Measurements from ENCODE around the gene CASZ1.

Gene CASZ1

DNA sequence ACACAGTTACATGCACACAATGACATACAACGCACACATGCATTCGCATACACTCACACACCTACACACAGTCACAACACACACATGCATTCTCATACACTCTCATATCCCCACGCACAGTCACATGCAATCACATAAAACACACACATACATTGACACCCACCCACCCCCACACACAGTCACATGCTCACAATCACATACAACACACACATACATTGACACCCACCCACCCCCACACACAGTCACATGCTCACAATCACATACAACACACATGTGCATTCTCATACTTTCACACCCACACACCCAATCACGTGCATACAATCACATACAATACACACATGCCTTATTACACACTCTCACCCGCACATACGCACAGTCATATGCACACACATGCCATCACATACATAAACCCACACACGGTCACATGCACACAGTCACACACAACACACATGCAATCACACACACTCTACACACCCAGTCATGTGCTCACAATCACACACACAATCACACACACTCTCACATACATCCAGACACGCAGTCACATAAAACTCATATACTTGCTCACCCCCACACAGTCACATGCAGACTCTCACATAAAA, 134.3 kb downstream of the CASZ1 start:
- H3K4me3 ChIP-seq (ENCODE audit: low read depth, low read length), result no peak overlapping the region

- H3K4me3 ChIP-seq (ENCODE audit: low read depth, low read length), result no peak overlapping the region
These were observed 135.0 kb downstream of the CASZ1 start for GRCh38 chr1:10661453-10661852.

DNA sequence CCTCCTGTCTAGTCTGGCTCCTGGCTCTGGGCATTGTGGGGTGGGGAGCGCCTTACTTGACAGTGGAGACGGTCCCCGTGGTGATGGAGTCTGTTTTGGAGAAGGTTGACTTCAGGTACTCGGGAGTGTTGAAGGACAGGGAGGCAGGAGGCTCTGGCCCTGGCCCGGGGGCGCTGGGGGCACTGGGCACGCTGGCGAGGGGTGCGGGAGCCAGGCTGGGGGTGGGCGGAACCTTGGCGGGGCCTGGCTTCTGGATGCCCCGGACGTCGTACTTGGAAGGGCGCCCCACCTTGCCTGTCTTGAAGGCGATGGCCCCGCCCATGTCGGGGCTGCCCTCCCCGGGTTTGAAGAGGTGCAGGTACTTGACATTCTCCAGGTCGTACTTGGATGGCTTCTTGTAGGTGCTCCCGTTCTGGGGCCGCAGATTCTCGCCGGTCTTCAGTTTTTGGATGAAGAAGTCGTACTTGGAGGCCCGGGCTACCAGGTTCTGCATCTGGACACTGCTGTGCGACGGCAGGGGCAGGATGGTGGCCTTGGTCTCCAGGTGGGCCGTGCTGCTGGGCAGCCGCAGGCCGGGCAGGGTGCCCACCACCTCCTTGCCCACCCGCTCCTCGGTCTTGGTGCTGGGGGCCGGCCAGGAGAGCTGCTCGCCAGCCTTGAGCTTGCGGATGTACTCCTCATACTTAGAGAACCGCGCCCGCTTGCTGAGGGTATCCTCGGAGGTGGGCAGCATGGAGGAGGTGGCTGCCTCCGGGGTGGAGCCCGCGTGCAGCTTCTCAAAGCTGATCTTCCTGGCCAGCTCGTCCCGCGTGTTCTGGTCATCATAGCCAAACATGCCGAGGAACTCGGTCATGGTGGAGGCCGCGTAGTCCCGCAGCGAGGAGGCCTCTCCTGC, 136.6 kb downstream of the CASZ1 start:
- no peak overlapping the region for H3K4me3 ChIP-seq (ENCODE audit: low read depth, low read length)

DNA sequence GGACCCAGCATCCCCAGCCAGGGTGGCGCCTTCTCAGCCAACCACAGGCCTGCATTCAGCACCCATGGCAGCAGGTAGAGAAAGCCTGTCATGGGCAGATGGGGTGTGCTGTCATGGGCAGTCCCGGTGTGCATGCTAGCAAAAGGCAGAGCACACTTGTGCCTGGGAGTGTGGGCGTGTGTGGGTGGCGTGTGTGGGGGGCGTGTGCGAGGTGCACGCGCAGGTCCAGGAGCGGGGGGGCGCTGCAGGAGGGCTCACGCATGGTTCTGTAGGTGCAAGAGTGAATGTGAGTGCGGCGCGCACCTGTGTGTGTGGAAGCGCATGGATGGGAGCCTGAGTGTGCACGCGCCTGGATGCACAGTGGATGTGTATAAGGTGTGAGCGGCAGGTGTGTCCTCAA, 137.2 kb downstream of the CASZ1 start:
- H3K4me3 ChIP-seq (ENCODE audit: low read depth, low read length), result no peak overlapping the region

DNA sequence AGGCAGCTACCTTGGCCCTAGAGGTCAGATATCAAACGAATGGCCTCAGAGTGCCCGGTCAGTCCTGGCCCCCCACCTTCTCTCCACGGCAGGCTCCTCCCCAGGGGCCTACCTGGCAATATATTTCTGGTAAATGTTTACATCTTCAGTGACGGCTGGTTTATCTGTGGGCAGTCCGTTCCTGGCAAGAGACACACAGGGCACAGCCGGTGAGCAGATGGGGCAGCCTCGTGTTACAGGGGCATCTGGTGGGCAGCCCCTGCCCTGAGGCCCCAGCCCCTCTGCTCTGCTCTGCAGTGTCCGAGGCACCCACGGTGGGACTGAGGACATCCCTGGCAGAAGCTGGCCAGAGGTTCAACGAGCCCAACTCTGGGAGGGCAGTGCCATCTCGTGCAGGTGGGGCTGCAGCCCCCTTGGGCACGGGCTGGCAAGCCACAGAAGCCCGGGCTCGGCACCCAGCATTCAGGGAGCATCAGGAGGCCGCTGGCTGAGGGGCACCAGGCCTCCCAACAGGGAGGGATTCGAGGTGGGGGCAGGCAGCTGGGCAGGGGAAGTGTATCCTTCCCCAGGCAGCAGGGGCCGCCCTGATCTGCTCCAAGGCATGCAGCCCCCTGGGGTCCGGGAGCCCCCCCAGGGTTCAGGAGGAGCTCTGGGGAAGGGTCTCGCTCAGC, 137.9 kb downstream of the CASZ1 start:
- H3K4me3 ChIP-seq (ENCODE audit: low read depth, low read length), result no peak overlapping the region

DNA sequence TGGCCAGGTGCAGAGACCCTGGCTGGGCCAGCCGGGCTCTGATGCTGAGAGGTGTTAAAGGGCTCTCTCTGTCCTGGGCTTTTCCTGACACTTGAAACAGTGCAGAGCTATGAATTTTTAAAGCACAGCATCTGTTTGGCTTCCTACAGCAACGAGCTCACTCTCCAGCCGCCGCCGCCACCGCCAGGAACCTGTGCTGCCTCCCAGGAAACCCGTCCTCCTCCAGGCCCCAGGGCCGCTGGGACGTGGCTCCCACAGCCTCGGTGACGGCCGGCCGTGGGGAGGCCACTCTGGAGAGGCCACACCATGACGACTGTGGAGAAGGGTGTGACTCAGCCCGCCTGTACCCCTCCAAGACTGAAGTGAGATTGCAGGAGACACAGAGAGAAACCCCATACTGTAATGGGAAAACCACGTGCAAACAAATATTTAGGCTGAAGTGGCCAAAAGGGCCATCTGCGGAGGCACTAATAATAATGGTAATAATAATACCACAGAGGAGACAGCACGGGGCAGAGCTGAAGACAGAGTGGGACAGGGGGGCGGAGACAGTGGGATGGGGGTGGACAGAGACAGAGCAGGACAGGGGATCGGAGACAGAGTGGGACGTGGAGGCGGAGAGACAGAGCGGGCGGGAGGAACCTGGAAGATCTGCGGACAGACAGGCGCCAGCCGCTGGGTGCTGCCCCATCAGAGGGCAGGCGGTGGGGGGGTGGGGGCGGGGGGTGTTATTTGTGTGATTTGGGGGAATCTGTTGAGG, 139.2 kb downstream of the CASZ1 start:
- H3K4me3 ChIP-seq (ENCODE audit: low read depth, low read length), result no peak overlapping the region

DNA sequence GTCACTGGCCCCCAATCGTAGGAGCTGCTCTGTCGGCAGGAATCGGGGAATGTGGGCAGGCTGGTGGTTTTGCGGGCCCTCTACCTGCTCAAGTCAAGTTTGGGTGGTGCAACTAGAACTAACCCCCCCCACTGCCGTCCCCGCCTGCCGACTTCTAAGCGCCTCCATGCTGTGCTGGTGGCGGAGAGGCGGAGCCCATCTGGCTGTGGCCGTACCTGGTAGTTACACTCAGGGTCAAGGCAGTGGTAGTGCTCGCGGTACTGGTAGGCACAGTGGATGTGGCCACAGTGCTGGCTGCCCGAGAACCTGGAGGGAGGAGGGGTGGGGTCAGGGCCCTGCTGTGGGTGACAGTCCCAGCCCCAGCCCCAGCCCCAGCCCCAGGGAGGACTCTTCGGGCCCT, 140.0 kb downstream of the CASZ1 start:
- no peak overlapping the region for H3K4me3 ChIP-seq (ENCODE audit: low read depth, low read length)

DNA sequence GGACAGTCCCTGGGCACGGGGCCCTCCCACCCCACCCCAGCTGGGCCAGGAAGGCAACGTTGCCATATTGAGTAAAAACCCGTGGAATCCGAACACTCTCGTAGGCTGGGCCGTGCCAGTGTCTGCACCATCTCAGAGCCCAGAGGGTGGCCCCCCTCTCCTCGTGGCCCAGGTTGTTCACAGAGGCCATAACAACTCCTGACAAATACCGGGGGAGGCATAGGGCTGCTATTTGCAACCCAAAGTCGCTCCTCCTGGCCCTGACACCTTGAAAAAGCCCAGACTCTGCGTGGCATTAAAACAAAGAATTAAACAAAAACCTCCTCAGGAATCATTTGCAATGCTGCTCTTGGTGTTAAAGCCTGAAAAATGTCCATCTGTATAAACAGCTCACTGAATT, 141.4 kb downstream of the CASZ1 start:
- no peak overlapping the region for H3K4me3 ChIP-seq (ENCODE audit: low read depth, low read length)

GRCh38 chr1:10653370-10654125, 142.9 kb downstream of the CASZ1 start:
- H3K4me3 ChIP-seq (ENCODE audit: low read depth, low read length), result no peak overlapping the region

GRCh38 chr1:10652626-10653025, 143.8 kb downstream of the CASZ1 start:
- H3K4me3 ChIP-seq (ENCODE audit: low read depth, low read length), result no peak overlapping the region

GRCh38 chr1:10651793-10652192, 144.7 kb downstream of the CASZ1 start:
- no peak overlapping the region for H3K4me3 ChIP-seq (ENCODE audit: low read depth, low read length)

GRCh38 chr1:10651389-10651766, 145.1 kb downstream of the CASZ1 start:
- H3K4me3 ChIP-seq (ENCODE audit: low read depth, low read length), result no peak overlapping the region

DNA sequence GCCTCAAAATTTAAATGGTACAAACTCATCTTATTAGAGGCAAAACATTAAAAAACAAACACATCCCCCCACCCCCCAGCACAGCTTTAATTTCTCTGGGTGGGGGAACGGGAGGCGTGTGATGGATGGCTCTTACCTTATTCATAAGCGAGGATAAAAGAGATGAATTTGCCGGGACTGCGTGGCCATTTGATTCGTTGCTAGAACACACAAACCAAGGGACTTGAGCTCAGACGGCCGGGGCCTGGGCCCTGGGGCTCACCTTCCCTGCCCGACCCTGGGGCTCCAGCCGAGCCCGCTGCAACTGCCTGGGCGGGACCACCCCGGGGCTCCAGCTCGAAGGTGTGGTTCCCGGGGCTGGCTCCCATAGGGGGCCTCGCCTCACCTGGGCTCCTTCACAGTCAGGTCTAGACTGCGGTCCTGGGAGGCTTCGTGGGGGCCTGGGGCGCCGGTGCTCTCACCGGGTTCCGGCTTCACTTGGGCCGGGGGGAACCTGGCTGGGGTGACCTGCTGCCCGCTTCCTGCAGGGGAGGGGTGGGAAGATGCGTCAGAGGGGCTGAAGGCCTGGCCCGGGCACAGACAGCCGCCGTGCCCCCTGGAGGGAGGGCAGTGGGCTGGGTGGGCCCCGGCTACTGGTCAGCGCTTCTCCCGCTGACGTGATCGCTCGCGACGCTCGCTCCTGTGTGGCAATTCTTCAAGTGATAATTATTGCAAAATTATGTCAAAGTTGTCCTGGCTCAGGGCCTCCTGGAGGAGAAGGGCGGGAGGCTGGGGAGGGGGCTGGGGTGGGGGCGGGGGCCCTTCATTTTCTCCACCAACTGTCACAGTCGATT, 145.7 kb downstream of the CASZ1 start:
- peak overlapping the region; percentile 1 for H3K4me3 ChIP-seq (ENCODE audit: low read depth, low read length)

DNA sequence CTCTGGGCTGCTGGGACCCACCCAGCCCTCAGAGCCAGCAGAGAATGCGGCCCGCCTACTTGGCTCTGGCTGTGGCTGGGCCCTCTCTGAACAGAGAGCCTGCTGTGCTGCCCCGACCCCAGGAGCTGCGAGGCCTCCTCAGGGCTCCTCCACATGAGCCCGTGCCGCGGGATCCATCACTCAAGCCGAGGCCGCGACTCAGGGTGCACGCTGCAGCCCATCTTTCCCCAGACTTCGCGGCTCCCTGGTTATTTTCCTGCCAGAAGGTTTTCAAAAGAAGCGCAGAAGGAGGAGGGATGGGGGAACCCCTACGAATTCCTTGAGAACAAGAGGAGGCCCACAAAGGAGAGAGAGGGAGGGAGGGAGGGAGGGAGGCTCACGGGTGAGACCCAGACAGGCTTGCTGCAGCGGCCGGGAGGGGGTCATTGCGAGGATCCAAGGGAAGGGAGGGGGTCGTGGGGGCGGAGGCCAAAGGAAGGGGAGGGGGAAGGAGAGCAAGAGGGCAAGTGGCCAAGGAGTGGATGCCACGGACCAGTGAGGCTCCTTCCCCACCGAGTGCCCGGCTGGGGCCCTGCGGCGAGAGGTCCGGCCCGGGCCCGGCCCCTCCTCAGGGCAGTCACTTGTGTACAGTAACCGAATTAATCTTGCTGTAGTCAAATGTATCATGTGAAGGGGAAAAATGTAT, 146.8 kb downstream of the CASZ1 start:
- no peak overlapping the region for H3K4me3 ChIP-seq (ENCODE audit: low read depth, low read length)

DNA sequence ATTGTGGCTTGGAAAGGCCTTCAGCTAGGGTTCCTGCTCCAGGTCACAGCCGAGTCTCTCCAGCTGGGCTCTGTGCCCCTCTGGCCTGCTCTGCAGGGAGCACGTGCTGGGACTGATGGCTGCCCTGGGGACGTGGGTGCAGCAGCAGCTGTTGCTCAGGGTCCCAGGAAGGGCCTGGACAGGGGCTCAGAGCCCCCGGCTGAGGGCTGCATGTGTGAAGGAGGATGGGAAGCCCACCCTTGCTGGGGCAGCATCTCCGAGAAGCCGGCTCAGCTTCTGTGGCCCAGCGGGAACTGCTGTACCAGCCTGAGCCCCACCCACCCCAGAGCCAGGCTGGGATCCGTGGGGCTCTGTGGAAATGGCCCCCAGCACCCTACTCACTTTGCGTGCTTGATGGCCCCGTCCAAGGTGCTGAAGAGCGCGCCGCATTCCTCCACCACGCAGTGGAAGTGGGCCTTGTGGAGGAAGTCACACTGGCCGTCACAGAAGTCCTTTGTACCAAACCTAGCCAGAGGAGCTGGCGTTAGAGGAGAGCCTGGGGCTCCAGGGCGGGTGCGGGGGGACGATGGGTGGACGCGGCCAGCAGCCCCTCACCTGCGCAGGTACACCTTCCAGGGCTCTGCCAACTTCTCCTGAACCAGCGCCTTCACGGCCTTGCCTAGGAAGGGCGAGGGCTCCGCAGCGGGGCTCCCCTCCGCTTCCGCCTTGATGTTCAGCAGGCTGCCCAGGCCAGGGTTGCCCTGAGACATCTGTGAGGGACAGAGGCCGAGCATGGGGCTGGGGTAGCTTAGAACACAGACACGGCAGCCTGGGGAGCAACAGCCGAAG, 147.5 kb downstream of the CASZ1 start:
- H3K4me3 ChIP-seq (ENCODE audit: low read depth, low read length), result no peak overlapping the region

DNA sequence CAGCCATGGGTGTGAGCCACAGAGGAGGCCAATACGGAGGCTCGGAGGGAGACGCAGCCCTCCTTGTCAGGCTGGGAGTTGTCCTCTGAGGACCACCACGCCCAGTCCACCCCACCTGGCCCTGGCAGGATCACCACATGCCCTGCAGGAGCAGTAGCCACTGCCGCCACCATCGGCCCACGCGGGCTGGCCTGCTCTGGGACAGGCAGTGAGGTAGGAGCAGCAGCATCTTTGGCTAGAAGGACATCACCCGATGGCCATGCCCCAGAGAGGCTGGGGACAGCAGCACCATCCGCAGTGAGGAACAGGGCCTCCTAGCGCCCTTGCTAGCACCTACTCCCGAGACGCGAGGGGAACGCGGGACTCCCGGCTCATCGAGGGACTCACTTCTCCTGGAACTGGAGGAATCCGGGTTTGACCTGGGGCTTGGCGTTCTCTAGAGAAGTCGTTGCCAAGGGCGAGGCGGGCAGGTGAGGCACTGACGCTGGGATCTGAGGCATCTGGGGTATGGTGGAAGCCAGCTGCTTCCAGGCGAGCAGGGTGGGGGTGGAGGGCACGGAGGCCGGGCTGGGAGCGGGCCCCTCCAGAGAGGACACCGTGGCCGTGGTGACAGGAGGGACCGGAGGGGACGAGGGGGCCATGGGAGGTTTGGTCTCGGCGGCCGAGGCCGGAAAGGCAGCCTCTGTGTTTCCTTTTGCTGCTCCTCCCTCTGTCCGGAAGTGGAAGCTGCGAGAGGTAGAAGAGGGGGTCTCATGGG, 148.9 kb downstream of the CASZ1 start:
- no peak overlapping the region for H3K4me3 ChIP-seq (ENCODE audit: low read depth, low read length)

GRCh38 chr1:10646347-10646861, 150.0 kb downstream of the CASZ1 start:
- H3K4me3 ChIP-seq (ENCODE audit: low read depth, low read length), result no peak overlapping the region

All from iPS-11a (cell line).